GM21786 (cell line): ENCODE measurements around the gene CRISP3.

Experiments
- ATAC-seq: cut with Tn5 transposase; IDR thresholded peaks from one replicate; pipeline ENCODE4 v1.9.1; 2021; ENCODE audit not compliant: unreplicated experiment

CRISP3 gene

GRCh38 chr6:49692534-49692933 lies 51.7 kb downstream of the CRISP3 start:
- no peak for ATAC-seq
